ENCODE results near the gene GOLIM4. TPM values are rescaled to one million over a fixed set of nuclear protein-coding genes. Genes with fewer than 3 reads are reported as not detected.

Gene GOLIM4
- 24.6 and 40.8 TPM in 2 replicates for total RNA-seq

GRCh38 chr3:168095611-168096209, at the start of gene GOLIM4:
Gene GOLIM4, minus strand, starts transcription at chr3:168095924. Its CDS starts 639 bp downstream, at chr3:168095285.

